ENCODE measurements around the gene AFF1.

The AFF1 gene

DNA sequence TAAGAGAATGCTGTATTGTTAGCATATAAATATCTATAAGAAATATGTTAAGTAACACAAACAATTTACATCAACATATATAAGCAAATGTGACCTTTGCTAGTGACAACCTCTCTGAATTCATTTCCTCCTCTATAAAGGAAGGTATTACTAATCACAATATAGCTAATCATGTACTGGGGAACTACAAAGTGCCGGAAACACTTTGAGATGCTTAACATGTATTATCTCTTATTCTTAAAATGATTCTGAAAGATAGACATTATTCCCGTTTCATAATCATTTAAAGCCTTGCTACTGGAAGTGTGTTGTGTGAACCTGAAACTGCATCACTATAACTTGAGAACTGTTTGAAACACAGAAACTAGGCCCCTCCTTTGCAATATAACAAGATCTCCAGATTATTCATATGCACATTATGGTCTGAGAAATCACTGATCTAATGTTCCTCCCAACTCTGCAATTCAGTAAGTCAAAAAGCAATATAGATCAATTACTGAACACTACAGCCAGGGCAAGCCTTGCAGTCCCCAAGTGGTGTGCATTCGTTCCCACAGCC lies 231.6 kb downstream of the AFF1 start:
- no peak for DNase-seq

DNA sequence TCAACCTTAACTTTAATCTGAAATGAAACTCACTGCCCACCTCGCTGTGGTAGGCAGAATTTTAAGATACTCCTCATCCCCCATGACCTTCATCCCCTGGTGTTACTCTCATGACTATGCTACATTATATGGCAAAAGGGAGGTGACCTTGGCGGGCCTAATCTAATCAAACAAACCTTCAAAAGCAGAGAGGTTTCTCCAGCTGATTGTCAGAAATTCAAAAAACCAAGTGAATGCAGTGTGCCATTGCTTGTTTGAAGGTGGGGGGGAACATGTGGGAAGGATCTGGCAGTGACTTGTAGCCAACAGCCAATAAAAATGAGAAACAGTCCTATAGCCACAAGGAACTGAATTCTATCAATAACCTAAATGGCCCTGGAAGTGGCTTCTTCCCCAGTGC lies 237.1 kb downstream of the AFF1 start:
- no peak for DNase-seq

DNA sequence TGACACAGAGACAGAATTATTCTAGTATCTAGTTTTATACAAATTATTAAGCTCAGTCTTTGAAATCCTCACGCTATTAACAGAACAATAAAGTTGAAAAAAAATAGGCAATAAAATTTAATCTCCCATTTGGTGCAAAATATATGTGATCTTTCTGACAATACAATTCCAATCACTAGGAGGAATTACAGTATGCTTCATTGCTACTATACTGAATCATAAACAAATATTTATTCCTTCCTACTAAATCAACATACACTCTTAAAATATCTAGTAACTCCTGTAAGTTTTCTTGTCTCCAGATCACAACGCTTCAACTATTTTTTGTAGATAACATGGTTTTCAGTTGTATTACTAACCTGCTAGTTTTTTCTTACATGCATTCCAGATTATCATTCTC lies 239.9 kb downstream of the AFF1 start:
- DNase-seq = no peak

DNA sequence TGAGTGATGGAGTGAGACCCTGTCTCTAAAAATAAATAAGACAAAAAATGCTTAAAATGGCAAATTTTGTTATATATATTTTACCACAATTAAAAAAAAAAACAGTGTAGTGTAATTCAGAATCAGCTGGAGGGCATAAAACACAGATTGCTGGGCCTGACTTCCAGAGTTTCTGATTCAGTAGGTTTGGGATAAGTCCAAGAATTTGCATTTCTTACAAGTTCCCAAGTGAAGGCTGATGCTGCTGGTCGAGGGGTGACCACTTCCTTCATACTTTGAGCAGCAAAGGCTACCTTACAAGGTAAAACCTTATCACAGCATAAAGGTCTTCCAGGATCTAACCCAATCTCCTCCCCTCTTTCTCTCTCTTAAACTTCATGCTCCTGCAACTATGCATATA lies 244.9 kb downstream of the AFF1 start:
- no peak for DNase-seq

DNA sequence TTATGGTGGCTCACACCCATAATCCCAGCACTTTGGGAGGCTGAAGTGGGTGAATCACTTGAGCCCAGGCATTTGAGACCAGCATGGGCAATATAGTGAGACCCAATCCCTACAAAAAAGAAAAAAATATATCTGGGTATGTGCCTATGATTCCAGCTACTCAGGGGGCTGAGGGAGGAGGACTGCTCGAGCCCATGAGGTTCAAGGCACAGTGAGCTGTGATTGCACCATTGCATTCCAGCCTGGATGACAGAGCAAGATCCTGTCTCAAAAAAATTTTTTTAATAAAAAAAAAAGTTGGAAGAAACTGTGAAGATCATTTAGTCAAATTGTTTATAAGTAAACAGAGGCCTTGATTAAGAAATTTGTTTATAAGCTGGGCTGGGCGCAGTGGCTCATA lies 246.0 kb downstream of the AFF1 start:
- DNase-seq = no peak

DNA sequence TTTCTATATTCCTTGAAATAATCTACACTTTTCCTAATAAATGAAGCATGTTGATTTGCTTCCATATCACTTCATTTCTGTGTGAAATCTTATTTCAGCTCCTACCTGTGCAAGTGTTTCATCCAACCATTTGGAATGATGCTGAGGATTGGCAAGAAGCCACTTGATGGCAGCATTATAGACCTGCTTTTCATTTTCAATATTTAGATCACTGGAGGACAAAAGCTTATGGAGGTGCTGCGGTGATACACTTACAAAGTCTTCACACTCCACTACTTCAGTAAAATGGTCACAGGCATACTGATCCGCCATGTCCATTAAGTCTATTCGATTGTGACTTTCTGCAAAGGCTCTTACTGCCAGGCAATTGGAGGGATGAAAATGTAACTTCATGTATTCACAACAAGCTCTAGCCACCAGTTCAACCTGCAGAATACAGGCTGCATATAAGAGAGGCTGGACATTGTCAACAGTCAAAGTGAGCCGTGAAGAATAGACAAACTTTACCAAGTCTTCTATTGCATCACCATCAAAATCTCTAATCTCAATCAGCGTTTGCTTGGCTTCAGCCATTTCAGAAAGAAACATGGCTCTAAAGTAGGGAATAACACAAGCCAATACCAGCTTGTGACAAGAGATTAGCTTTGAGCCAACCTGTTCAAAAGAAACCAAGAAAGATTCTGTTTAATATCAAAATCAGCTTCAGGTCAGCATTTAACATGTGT lies 250.5 kb downstream of the AFF1 start:
- DNase-seq = no peak

DNA sequence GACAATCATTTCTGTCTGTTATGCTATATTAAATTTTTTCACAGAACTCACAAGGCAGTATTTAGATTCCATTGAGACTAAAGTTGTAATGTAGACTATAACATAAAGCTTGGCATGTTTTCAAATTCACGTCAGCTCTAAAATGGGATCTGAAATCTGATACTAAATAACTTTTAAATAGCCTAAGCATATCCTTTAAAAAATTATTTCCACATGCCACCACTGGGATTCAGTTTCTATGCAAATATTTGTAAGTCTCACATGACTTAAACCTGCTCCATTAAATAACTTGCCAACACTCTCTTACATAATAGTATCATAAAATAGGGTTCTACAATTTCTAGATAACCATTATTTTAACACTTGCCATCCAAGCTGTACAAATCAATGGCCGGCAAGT lies 253.2 kb downstream of the AFF1 start:
- DNase-seq = no peak

DNA sequence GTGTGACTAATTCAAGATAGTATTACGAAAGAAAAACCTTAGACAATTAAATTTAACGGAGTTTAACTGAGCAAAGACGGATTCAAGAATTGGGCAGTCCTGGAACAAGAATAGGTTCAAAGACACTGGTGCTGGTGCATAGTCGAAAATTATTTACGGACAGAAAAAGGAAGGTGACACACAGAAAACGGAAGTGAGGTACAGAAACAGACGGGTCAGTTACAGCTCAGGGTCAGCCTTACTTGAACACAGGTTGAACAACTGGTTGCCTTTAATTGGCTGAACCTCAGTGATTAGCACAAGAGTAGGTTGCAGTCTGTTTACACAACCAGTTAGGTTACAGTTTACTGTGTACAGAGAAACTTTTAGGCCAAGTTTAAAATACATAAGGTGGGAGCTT lies 254.1 kb downstream of the AFF1 start:
- DNase-seq = no peak
